Measurements from ENCODE around the gene EIF4G2. TPM values are rescaled to one million over a fixed set of nuclear protein-coding genes. Genes with fewer than 3 reads are reported as not detected.
A peak's percentile ranks its signal among the peaks of the same experiment; 100 is the strongest.

Gene EIF4G2
- total and polyA plus RNA-seq, 2 experiments from 2014 or later: 358 to 788 TPM

DNA sequence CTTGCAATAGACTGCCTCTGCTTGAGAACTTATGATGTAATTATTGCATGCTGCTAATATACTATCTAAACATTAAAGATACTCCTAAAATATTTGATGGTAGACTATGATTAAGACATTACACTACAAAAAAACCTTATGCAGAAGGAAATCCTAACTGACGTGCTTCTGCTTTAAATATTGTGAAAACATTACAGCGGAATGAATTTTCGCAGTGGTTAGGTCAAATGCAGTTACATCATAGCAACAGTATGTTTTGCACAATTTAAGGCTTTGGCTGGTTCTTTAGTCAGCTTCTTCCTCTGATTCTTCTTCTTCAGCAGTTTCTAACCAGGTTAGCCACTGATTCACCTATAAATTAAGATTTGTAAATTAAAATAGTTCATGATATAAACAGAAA lies 11.2 kb downstream of the EIF4G2 start:
- Histone ChIP-seq H3K4me2 (no peak overlapping the region), H3K27ac (ENCODE audit: low read depth) (0 out of 2 replicates have a peak overlapping the region, but pooled peaks have one; percentile 18), H3K4me1 (ENCODE audit: insufficient read depth) (no peaks in the 10 kb centered on the region), H3K27me3 (ENCODE audit: insufficient read depth) (0 out of 2 replicates have a peak, but pooled peaks cover 5% of the 10 kb centered on the region), H3F3A (replicated peaks; ENCODE audit: low read depth) (peaks cover 58% of the 10 kb centered on the region), H2AFZ (no peak overlapping the region), H3K9me2 (ENCODE audit: insufficient read depth) (no peaks in the 10 kb centered on the region), H3K79me2 (replicated peaks; ENCODE audit: insufficient read depth) (no peaks in the 10 kb centered on the region), H3K4me3 (no peak overlapping the region), H4K20me1 (replicated peaks; ENCODE audit: insufficient read depth) (peaks cover 32% of the 10 kb centered on the region), H3K36me3 (ENCODE audit: insufficient read depth) (peaks cover 55% of the 10 kb centered on the region)
- H3K9me3 Mint-ChIP-seq: no peaks in the 10 kb centered on the region; the same call in 2 of the 3 replicates
- H3K36me3 Mint-ChIP-seq (ENCODE audit: low read depth): peaks cover 68% of the 10 kb centered on the region
- no peak overlapping the region for H3K27ac Mint-ChIP-seq
- no peak for ATAC-seq
- TF ChIP-seq EZH2phosphoT487 (IDR thresholded peaks at IDR 0.05; ENCODE audit: unreplicated experiment) (no peak), ZNF331 (CRISPR knock-in tag; IDR thresholded peaks at IDR 0.05; ENCODE audit: low read depth) (no peak), EZH2 (IDR thresholded peaks at IDR 0.05; ENCODE audit: low read depth, unreplicated experiment) (no peak), STAT1 (IDR thresholded peaks at IDR 0.05; ENCODE audit: unreplicated experiment) (no peak), CREB1 (CRISPR knock-in tag; IDR thresholded peaks at IDR 0.05; ENCODE audit: low read depth) (no peak), NANOG (IDR thresholded peaks at IDR 0.05; ENCODE audit: borderline replicate concordance) (no peak), POLR2AphosphoS5 (IDR thresholded peaks at IDR 0.05; ENCODE audit: low read depth) (no peak), ZNF114 (CRISPR knock-in tag; IDR thresholded peaks at IDR 0.05) (no peak), JUNB (IDR thresholded peaks at IDR 0.05; ENCODE audit: unreplicated experiment) (no peak)
- TF ChIP-seq, protein P1, sequence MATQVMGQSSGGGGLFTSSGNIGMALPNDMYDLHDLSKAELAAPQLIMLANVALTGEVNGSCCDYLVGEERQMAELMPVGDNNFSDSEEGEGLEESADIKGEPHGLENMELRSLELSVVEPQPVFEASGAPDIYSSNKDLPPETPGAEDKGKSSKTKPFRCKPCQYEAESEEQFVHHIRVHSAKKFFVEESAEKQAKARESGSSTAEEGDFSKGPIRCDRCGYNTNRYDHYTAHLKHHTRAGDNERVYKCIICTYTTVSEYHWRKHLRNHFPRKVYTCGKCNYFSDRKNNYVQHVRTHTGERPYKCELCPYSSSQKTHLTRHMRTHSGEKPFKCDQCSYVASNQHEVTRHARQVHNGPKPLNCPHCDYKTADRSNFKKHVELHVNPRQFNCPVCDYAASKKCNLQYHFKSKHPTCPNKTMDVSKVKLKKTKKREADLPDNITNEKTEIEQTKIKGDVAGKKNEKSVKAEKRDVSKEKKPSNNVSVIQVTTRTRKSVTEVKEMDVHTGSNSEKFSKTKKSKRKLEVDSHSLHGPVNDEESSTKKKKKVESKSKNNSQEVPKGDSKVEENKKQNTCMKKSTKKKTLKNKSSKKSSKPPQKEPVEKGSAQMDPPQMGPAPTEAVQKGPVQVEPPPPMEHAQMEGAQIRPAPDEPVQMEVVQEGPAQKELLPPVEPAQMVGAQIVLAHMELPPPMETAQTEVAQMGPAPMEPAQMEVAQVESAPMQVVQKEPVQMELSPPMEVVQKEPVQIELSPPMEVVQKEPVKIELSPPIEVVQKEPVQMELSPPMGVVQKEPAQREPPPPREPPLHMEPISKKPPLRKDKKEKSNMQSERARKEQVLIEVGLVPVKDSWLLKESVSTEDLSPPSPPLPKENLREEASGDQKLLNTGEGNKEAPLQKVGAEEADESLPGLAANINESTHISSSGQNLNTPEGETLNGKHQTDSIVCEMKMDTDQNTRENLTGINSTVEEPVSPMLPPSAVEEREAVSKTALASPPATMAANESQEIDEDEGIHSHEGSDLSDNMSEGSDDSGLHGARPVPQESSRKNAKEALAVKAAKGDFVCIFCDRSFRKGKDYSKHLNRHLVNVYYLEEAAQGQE (IDR thresholded peaks at IDR 0.05; ENCODE audit: unreplicated experiment): no peak
- TF ChIP-seq, protein P2, sequence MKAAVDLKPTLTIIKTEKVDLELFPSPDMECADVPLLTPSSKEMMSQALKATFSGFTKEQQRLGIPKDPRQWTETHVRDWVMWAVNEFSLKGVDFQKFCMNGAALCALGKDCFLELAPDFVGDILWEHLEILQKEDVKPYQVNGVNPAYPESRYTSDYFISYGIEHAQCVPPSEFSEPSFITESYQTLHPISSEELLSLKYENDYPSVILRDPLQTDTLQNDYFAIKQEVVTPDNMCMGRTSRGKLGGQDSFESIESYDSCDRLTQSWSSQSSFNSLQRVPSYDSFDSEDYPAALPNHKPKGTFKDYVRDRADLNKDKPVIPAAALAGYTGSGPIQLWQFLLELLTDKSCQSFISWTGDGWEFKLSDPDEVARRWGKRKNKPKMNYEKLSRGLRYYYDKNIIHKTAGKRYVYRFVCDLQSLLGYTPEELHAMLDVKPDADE (IDR thresholded peaks at IDR 0.05): no peak
- TF ChIP-seq, protein P3, sequence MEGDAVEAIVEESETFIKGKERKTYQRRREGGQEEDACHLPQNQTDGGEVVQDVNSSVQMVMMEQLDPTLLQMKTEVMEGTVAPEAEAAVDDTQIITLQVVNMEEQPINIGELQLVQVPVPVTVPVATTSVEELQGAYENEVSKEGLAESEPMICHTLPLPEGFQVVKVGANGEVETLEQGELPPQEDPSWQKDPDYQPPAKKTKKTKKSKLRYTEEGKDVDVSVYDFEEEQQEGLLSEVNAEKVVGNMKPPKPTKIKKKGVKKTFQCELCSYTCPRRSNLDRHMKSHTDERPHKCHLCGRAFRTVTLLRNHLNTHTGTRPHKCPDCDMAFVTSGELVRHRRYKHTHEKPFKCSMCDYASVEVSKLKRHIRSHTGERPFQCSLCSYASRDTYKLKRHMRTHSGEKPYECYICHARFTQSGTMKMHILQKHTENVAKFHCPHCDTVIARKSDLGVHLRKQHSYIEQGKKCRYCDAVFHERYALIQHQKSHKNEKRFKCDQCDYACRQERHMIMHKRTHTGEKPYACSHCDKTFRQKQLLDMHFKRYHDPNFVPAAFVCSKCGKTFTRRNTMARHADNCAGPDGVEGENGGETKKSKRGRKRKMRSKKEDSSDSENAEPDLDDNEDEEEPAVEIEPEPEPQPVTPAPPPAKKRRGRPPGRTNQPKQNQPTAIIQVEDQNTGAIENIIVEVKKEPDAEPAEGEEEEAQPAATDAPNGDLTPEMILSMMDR (conservative IDR thresholded peaks at IDR 0.05; ENCODE audit: low read depth in 2 of 2): no peak
- TF ChIP-seq, protein P4, sequence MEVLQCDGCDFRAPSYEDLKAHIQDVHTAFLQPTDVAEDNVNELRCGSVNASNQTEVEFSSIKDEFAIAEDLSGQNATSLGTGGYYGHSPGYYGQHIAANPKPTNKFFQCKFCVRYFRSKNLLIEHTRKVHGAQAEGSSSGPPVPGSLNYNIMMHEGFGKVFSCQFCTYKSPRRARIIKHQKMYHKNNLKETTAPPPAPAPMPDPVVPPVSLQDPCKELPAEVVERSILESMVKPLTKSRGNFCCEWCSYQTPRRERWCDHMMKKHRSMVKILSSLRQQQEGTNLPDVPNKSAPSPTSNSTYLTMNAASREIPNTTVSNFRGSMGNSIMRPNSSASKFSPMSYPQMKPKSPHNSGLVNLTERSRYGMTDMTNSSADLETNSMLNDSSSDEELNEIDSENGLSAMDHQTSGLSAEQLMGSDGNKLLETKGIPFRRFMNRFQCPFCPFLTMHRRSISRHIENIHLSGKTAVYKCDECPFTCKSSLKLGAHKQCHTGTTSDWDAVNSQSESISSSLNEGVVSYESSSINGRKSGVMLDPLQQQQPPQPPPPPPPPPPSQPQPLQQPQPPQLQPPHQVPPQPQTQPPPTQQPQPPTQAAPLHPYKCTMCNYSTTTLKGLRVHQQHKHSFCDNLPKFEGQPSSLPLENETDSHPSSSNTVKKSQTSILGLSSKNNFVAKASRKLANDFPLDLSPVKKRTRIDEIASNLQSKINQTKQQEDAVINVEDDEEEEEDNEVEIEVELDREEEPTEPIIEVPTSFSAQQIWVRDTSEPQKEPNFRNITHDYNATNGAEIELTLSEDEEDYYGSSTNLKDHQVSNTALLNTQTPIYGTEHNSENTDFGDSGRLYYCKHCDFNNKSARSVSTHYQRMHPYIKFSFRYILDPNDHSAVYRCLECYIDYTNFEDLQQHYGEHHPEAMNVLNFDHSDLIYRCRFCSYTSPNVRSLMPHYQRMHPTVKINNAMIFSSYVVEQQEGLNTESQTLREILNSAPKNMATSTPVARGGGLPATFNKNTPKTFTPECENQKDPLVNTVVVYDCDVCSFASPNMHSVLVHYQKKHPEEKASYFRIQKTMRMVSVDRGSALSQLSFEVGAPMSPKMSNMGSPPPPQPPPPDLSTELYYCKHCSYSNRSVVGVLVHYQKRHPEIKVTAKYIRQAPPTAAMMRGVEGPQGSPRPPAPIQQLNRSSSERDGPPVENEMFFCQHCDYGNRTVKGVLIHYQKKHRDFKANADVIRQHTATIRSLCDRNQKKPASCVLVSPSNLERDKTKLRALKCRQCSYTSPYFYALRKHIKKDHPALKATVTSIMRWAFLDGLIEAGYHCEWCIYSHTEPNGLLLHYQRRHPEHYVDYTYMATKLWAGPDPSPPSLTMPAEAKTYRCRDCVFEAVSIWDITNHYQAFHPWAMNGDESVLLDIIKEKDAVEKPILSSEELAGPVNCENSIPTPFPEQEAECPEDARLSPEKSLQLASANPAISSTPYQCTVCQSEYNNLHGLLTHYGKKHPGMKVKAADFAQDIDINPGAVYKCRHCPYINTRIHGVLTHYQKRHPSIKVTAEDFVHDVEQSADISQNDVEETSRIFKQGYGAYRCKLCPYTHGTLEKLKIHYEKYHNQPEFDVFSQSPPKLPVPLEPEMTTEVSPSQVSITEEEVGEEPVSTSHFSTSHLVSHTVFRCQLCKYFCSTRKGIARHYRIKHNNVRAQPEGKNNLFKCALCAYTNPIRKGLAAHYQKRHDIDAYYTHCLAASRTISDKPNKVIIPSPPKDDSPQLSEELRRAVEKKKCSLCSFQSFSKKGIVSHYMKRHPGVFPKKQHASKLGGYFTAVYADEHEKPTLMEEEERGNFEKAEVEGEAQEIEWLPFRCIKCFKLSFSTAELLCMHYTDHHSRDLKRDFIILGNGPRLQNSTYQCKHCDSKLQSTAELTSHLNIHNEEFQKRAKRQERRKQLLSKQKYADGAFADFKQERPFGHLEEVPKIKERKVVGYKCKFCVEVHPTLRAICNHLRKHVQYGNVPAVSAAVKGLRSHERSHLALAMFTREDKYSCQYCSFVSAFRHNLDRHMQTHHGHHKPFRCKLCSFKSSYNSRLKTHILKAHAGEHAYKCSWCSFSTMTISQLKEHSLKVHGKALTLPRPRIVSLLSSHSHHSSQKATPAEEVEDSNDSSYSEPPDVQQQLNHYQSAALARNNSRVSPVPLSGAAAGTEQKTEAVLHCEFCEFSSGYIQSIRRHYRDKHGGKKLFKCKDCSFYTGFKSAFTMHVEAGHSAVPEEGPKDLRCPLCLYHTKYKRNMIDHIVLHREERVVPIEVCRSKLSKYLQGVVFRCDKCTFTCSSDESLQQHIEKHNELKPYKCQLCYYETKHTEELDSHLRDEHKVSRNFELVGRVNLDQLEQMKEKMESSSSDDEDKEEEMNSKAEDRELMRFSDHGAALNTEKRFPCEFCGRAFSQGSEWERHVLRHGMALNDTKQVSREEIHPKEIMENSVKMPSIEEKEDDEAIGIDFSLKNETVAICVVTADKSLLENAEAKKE (CRISPR knock-in tag; IDR thresholded peaks at IDR 0.05): no peak
- H3K4me3 Mint-ChIP-seq: no peak overlapping the region
- no peak for DNase-seq (ENCODE audit: low spot score)
- peaks cover 4% of the 10 kb centered on the region for H3K27me3 Mint-ChIP-seq (ENCODE audit: insufficient read depth, low read depth, poor library complexity)
- peaks cover 4% of the 10 kb centered on the region; the same call in 1 of the 3 replicates for H3K4me1 Mint-ChIP-seq

Measured in GM23338 (cell line).